GM12892 (cell line): ENCODE measurements around the gene ANTXRL.
"Not testable (repeated sequence)": the region's sequence is repeated elsewhere in the genome, so short reads cannot be mapped to it uniquely, and the experiment has no call there.

ENCODE experiments used
- POLR2A ChIP-seq: IDR thresholded peaks from 2 replicates; pipeline ENCODE4 v1.6.1; 2011; ENCODE audit warnings: low read depth, low read length, control low read depth
- POLR2AphosphoS5 ChIP-seq: IDR thresholded peaks from 2 replicates; pipeline ENCODE4 v1.6.1; 2011; ENCODE audit warnings: low read depth, low read length, control low read depth

DNA sequence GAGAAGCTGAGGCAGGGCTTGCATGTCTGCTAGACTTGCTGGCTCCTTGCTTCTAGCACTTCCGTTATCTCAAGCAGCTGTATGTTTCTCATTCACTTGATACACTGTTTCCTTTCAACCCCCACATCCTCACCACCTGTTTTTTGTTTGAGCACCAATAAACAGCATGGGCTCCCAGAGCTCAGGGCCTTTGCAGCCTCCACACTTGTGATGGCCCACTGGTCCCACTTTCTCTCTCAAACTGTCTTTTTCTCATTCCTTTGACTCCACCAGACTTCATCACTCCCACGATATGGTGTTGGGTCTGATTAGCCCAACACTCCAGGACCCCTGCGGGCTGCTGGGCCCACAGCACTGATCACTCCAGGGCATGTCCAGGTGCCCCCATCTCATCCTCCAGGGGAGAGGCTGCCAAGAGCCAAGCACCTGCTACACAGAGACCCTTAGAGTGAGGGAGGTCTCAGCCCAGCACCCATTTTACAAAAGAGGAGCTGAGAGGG, 17.2 kb upstream of the ANTXRL start:
- TF ChIP-seq POLR2A, POLR2AphosphoS5: not testable (repeated sequence)
